Measurements from ENCODE around the gene DMD.

DNA sequence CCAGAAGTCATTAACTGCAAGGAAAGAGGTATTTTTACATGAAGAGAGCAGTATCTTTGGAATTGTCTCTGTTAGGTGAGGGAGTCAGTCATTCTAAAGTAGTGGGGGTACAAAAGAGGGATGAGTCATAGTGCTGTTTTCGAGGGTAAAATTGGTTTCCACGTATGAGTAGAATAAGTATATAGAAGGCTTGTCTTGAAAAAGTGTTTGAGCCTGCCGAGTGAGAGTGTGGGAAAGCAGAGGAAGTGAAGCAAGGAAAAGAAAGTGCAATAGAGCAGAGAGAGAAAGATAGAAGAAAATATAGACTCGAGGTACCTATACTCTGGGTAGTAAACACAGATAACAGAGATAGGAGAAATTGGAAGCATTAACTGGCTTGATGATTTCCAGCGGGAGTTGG, 696.4 kb downstream of the DMD start:
- TF ChIP-seq POLR2AphosphoS5 (IDR thresholded peaks at IDR 0.05; ENCODE audit: low read depth, low read length) (no peak), TAF1 (IDR thresholded peaks at IDR 0.05; ENCODE audit: borderline replicate concordance, insufficient read depth, low read length) (no peak), SIN3A (IDR thresholded peaks at IDR 0.05; ENCODE audit: borderline replicate concordance, insufficient read depth, low read length) (no peak)
